Measurements from ENCODE around the gene TFAP2E. TPM values are rescaled to one million over a fixed set of nuclear protein-coding genes. Genes with fewer than 3 reads are reported as not detected.
A peak's percentile ranks its signal among the peaks of the same experiment; 100 is the strongest.

The TFAP2E gene
- total and polyA plus RNA-seq, 7 donors = 0.04 to 0.12 (median 0.06) TPM; not detected in 4

DNA sequence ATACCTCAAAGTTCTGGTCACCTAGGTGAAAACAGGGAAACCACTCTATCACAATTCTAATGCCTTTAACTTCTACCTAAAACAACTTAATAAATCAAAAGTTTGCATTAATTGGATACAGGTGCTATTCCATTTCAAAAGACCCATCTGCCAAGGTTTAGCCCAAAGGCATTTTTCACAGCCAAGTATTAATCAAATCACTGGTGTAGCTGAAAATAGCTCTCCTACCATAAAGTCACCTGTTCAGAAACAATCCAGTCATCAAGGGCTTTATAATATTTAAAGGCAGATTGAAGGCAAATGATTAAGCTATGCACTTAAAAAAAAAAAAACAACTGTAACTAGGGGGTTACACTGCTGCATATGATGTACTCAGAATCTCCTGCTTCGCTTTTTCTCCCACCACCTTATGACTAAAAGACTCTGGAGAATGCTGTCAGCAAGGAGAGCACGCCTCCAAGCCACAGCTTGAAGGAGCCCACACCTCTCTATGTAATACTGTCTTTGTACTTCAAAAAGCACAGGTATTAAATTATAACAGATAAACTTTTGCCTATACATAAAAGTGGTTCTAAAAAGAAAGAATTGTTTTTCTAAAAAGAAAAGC, 36.5 kb upstream of the TFAP2E start:
- intact Hi-C loops (cut with DNase I) = no loop called here
- no peak for ATAC-seq

DNA sequence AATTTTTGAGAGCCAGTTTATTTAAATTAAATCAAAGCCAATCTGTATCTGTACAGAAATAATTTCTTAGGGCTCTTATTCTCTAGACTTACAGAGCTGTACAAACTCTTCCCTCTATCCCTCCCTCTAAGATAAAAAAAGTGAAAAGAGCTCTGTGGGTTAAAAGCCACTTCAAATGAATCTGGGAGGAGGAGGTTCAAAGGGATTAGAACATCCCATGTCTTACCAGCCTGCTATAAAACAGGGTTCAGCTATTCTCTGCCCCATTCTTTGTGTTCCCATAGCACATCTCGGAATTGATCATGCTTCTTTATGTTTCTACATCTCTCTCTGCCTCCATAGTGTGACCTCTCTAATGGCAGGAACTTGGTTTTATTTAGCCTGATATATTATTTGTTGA, 35.3 kb upstream of the TFAP2E start:
- H3K36me3 ChIP-seq (ENCODE audit: insufficient read depth in 1 of 2, low read depth in 1 of 2) = no peaks in the 10 kb centered on the region
- H3K4me1 ChIP-seq = peaks cover 58% of the 10 kb centered on the region
- no peak overlapping the region for H3K4me3 ChIP-seq
- DNase-seq = no peak
- peak overlapping the region; percentile 8 for H3K27ac ChIP-seq
- no peaks in the 10 kb centered on the region for H3K9me3 ChIP-seq
- 97 to 98% (median 97%) methylated on average over 1 of the region's 1 CpG for WGBS, 3 donors
- TF ChIP-seq, protein P1, sequence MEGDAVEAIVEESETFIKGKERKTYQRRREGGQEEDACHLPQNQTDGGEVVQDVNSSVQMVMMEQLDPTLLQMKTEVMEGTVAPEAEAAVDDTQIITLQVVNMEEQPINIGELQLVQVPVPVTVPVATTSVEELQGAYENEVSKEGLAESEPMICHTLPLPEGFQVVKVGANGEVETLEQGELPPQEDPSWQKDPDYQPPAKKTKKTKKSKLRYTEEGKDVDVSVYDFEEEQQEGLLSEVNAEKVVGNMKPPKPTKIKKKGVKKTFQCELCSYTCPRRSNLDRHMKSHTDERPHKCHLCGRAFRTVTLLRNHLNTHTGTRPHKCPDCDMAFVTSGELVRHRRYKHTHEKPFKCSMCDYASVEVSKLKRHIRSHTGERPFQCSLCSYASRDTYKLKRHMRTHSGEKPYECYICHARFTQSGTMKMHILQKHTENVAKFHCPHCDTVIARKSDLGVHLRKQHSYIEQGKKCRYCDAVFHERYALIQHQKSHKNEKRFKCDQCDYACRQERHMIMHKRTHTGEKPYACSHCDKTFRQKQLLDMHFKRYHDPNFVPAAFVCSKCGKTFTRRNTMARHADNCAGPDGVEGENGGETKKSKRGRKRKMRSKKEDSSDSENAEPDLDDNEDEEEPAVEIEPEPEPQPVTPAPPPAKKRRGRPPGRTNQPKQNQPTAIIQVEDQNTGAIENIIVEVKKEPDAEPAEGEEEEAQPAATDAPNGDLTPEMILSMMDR (IDR thresholded peaks at IDR 0.05) = no peak
- intact Hi-C loops (cut with DNase I) = no loop called here
- ATAC-seq = no peak
- no peaks in the 10 kb centered on the region for H3K27me3 ChIP-seq (ENCODE audit: insufficient read depth in 3 of 3, low read length in 2 of 3)

More for the DNA sequence above, 36.5 kb upstream of the TFAP2E start:
- H3K27me3 ChIP-seq (ENCODE audit: insufficient read depth in 3 of 3, low read length in 2 of 3) = no peaks in the 10 kb centered on the region
- no peak overlapping the region for H3K4me3 ChIP-seq
- no peaks in the 10 kb centered on the region for H3K36me3 ChIP-seq (ENCODE audit: insufficient read depth in 1 of 2, low read depth in 1 of 2)
- TF ChIP-seq, protein P1 (IDR thresholded peaks at IDR 0.05) = no peak
- H3K9me3 ChIP-seq = no peaks in the 10 kb centered on the region
- 91 to 93% (median 92%) methylated on average over 2 of the region's 2 CpGs for WGBS, 3 donors
- H3K27ac ChIP-seq = no peak overlapping the region
- peaks cover 64% of the 10 kb centered on the region for H3K4me1 ChIP-seq
- DNase-seq = no peak

DNA sequence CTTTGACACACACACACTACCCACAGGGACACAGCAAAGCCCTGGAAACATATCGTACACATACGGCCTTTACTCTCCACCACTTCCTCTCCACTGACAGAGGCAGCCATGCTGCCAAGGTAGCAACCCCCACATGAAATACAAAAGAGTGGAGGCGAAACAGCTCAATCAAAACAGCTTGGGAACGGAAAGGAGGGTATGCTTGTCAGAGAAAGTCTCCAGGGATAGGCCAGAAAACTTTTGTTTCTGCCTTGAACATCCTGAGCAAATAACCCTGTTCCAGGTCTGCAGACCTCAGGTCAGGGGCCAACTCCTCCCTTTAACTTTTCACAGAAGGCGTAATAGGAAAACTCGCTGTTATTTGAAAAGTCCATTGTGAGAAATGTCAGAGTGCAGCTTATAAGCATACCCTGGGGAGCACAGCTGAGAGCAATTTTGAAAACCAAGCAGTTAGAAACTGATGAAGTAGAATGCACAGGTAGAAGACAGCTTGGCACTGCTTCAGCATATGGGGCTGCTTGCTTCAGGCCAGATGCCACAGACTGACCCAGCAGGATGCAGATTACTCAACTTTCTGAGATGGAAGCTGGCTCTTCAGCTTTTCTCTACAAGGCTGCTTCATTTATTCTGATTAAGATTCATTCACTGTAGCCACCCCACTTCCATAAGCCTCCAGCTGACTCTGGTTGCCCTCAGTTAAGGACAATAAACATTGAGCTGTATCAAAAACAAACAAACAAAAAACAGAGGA, 33.9 kb upstream of the TFAP2E start:
- H3K4me1 ChIP-seq = peaks cover 54% of the 10 kb centered on the region
- peak in 2 of 4 donors; percentile 31 to 44 for ATAC-seq

DNA sequence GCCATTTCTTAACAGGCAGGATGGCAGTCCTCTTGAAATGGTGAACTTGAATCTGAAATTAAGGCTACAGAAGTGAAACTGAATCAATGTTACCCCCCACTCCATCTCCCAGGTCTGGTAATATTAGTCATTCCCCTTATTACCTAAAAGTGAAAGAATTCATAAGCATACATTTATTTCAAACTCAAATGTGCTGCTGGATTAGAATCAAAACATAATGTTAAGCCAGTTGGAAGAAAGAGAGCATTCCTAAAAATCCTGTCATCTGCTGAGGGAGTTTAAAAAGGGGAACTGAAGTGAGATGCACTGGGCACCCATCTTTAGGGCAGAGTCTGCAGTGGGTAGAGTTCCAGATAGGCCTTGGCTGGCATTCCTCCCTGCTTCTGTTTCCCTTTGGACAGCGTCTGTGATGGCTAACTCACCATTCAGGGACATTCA, 33.3 kb upstream of the TFAP2E start:
- Histone ChIP-seq H3K27ac (peak overlapping the region; percentile 42), H3K36me3 (ENCODE audit: insufficient read depth in 1 of 2, low read depth in 1 of 2) (peaks cover 0 to 4% of the 10 kb centered on the region in 2 donors), H3K4me3 (no peak overlapping the region), H3K9me3 (no peaks in the 10 kb centered on the region), H3K4me1 (peaks cover 53% of the 10 kb centered on the region), H3K27me3 (ENCODE audit: insufficient read depth in 3 of 3, low read length in 2 of 3) (no peaks in the 10 kb centered on the region)
- TF ChIP-seq, protein P1 (IDR thresholded peaks at IDR 0.05) = no peak
- DNase-seq (no peak), ATAC-seq (peak in 1 of 4 donors; percentile 51)
- intact Hi-C loops (cut with DNase I) = no loop called here
- 0 to 11% (median 5%) methylated on average over 1 of the region's 1 CpG for WGBS, 3 donors

More for the DNA sequence above, 33.9 kb upstream of the TFAP2E start:
- TF ChIP-seq, protein P1 (IDR thresholded peaks at IDR 0.05) = no peak
- H3K9me3 ChIP-seq = no peaks in the 10 kb centered on the region
- WGBS, 3 donors = 60 to 79% (median 66%) methylated on average over 6 of the region's 6 CpGs
- intact Hi-C loops (cut with DNase I) = no loop called here
- no peaks in the 10 kb centered on the region for H3K36me3 ChIP-seq (ENCODE audit: insufficient read depth in 1 of 2, low read depth in 1 of 2)
- H3K27me3 ChIP-seq (ENCODE audit: insufficient read depth in 3 of 3, low read length in 2 of 3) = no peaks in the 10 kb centered on the region
- H3K27ac ChIP-seq = peak overlapping the region; percentile 42
- H3K4me3 ChIP-seq = no peak overlapping the region
- DNase-seq = no peak
